ENCODE data around the gene ABCB11.
"Not testable (repeated sequence)": the region's sequence is repeated elsewhere in the genome, so short reads cannot be mapped to it uniquely, and the experiment has no call there.

ABCB11 gene

GRCh38 chr2:168969865-168970264 lies 61.3 kb downstream of the ABCB11 start:
- no peak for DNase-seq

- no peak for DNase-seq
These were observed 62.8 kb downstream of the ABCB11 start for GRCh38 chr2:168968342-168968741.

- no peak for DNase-seq
These were observed 66.8 kb downstream of the ABCB11 start for GRCh38 chr2:168964251-168964807.

- DNase-seq: no peak
These were observed 68.5 kb downstream of the ABCB11 start for GRCh38 chr2:168962636-168963035.

GRCh38 chr2:168961450-168962229 lies 69.5 kb downstream of the ABCB11 start:
- DNase-seq: no peak

DNA sequence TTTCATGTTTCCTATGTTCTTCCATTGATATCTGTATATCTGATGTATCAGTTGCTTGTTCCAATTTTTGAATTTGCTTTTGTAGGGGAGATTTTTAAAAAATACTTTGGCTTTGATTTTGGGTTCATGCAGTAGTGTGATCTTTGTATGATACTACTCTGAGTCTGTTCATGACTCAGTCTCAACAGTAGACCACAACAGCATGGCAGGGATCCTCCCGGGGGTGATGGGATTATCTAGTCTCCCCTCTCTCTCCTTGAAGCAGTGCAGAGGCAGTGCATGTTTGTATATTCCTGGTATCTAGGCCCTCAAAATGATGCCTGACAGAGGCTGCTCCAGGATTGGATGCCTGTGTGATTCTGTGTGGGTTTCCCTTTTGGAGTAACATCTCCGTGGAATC lies 74.7 kb downstream of the ABCB11 start:
- DNase-seq: no peak

- no peak for DNase-seq
These were observed 75.8 kb downstream of the ABCB11 start for GRCh38 chr2:168955321-168955720.

GRCh38 chr2:168954256-168954655 lies 76.9 kb downstream of the ABCB11 start:
- DNase-seq: no peak

DNA sequence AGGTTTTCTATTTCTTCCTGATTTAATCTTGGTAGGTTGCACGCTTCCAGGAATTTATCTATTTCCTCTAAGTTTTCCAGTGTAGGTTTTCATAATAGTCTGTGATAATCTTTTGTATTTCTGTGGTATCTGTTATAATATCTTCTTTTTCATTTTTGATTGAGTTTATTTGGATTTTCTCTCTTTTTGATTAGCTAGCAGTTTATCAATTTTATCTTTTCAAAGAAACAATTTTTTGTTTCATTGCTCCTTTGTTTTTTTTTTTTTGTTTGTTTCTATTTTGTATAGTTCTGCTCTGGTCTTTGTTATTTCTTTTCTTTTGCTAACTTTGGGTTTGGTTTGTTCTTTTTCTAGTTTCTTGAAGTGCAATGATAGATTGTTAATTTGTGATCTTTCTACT lies 78.7 kb downstream of the ABCB11 start:
- DNase-seq: no peak

DNA sequence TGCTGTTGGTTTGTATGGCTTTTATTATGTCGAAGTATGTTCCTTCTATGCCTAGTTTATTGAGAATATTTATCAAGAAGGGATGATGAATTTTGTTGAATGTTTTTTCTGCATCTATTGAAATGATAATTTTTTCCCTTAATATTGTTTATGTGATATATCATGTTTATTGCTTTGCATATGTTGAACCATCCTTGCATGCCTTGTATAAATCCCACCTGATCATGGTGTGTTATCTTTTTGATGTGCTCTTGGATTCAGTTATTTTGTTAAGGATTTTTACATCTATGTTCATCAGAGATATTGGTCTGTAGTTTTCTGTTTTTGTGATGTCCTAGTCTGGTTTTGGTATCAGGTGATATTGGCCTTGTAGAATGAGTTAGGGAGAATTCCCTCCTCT lies 79.3 kb downstream of the ABCB11 start:
- DNase-seq: no peak

- DNase-seq: no peak
These were observed 81.8 kb downstream of the ABCB11 start for GRCh38 chr2:168949324-168949723.

DNA sequence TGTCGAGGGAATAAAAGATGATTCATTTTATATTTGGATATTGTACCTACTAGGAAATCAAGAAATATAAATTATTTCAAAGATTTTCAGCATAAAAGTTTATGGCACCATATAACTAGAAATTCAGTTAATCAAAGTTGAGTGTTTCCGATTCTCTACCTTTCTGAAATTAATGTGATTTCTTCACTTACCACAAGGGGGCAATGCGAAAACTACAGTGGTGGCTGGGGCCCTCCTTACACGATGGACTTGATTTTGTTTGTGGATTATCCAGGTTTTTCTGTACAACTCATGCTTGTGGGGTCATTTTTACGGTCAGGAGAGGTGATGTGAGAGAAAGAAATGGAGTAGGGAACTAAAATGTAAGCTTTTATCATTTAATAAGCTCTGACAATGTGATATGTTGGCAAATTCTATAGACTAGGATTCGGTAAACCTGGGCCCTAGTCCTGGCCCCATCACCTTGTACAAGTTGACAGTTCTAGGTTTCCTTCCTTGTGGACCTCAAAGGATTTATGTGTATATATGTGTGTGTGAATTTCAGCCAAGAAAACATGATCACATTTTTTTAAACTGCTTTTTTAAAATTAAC lies 82.4 kb downstream of the ABCB11 start:
- no peak for DNase-seq

DNA sequence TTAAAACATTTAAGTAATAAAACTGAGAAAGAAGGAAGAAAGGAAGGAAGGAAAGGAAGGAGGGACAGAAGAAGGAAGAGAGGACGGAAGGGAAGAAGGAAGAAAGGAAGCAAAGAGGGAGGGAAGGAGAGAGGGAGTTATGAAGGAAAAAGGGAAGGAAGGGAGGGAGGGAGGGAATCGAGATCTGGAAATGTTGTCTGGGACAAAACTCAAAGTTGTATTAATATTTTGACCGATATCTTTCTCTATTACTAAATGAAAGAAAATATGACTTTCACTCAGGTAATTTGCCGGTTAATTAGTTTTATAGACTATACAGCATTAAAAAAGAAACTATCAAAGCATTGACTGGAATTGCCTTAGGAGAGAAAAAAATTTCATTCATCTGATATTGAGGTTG lies 85.6 kb downstream of the ABCB11 start:
- DNase-seq: no peak

DNA sequence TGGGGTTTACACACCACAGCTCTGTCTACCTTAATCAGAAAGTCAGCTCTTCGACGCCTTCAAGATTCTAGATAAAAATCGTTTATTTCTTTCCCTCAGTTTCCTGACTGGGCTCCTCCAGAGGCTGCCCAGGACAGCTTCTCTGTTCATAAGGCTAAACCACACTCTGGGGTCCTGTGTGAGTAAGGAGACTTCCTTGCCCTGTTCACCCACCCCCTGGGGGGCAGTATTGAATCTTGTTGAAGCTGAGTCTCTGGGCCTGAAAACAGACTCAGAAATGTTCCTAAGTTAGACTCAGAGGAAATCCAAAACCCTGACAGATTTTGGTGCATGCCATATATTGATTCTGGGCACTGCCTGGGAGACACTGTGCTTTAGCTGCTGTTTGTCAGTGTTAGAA lies 87.1 kb downstream of the ABCB11 start:
- no peak for DNase-seq

DNA sequence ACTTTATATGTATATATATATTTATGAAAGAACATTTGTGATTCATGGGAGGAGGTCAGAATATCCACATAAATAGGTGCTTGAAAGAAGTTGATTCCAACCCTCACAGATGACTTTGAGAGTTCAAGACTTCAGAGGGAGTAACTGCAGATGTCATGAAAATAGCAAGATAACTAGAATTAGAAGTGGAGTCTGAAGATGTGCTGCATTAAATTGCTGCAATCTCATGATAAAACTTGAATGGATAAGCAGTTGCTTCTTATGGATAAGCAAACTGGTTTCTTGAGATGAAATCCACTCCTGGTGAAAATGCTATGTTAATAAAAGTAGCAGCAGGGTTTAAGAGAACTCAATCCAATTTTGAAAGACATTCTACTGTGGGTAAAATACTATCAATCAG lies 89.8 kb downstream of the ABCB11 start:
- no peak for DNase-seq

GRCh38 chr2:168939918-168940317 lies 91.2 kb downstream of the ABCB11 start:
- DNase-seq: no peak

DNA sequence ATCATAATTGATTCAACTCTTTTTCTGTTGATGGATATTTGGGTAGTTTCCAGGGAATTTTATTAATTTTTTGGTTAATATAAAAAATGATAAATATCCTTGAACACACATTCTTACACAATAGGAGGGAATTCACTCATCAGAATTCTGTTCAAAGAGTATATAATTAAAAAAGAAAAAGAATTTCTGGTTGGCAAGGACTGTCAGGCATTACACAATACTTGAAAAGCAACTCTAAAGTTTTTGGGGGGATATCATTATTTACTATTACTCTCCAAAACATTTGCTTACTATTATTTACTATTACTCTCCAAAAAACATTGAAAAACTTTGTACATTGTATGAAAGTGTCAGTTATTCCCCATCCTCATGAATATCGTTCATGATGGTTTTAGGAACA lies 92.1 kb downstream of the ABCB11 start:
- no peak for DNase-seq

DNA sequence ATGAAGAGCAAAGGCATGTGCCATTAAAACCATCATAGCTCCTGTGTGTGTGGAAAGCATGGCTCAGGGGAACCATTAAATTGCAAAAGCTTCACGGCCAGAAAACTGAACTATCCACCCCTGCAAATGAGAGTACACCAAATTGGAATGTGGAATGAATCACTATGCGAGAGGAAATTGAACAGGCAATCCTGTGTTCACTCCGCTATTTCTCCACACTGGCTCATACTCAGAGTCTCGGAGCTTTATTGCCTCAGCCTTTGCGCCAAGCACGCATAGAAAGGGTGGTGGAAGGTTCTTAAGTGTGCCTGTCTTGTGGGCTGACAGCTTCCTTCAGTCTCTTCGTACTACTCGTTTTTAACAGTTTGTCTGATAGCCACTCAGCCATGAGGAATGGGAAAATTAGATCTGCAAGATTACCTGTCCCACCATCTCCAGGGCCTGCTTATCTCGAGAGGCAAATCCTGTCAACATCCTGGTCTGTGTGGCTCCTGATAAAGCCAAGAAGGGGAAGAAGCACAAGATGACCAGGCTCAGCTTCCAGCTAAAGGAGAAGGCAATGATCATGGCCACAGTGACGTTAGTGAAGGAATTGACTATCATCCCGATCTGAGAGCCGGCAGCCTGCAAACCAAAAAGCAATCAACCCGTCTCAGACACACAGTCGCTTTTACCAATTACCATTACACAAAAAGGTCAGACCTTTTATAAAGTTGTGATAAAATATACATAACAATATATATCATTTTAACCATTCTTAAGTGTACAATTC lies 95.1 kb downstream of the ABCB11 start:
- DNase-seq: no peak

- DNase-seq: no peak
These were observed 96.3 kb downstream of the ABCB11 start for GRCh38 chr2:168934826-168935225.

DNA sequence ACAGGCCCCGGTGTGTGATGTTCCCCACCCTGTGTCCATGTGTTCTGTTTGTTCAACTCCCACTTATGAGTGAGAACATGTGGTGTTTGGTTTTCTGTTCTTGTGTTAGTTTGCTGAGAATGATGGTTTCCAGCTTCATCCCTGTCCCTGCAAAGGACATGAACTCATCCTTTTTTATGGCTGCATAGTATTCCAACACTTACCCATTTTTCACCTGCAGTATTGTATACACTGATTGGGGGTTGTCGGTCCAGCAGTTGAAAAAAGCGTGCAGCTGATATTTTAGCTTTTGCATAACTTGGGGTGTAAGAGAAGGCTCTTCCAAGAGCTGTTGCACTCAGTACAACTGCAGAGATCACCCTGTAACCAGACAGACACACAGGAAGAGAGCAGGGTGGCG lies 99.0 kb downstream of the ABCB11 start:
- DNase-seq: not testable (repeated sequence)

GRCh38 chr2:168930242-168930641 lies 100.9 kb downstream of the ABCB11 start:
- no peak for DNase-seq

DNA sequence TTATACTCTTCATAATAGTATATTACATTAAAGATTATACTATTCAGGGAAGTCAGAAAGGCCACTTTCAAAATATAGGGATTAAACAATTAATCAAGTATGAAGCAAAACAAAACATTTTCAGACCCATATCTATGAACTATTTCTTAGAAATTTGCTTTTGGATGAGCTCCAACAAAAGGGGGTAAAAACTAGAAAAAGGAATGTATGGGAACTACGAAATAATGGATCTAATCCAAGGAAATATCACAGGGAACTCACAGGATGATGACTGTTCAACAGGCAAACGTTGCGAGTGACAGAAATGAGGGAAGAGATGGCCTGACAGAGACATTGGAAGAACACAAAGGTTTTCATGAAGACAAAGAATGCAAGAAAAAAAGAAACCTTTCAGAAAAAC lies 102.1 kb downstream of the ABCB11 start:
- DNase-seq: no peak

DNA sequence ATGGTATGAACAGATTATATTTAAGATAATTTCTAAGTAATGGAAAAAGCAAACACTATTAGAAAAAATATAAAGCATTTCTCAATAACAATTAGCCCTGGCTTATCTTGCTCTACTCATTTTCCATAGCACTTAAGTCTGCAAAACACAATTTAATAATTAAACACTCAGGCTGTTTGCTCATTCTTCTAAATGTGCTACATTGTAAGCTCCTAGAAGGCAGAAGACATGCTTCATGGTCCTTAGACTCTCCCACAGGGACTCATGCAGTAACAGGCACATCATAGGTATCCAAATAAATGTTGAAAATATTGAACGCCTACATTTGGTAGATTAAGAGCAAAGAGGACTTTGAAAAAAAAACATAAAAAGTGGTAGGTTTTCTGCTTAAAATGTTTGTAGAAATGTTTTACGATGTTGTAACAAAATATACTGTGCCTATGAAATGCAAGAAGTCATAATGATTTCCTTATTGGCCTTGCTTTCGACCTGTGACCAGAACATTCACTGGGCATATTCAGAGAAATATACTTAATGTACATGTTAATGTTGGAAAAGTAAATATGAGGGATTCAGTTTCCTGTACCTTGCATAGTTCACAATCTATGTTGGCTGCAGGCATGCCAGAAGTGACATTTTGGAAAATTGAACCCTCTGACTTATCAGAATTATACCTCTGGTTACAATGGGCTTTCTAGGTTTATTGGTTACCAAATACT lies 102.9 kb downstream of the ABCB11 start:
- DNase-seq: no peak
